H9 (cell line): ENCODE data around the gene DMRTB1. TPM values are rescaled to one million over a fixed set of nuclear protein-coding genes. Genes with fewer than 3 reads are reported as not detected.

Experiments
- DNase-seq: peaks from one replicate; pipeline ENCODE4 v3.0.0-alpha.2; 2017
- H2AFZ ChIP-seq: one replicate; pipeline ENCODE4 v1.6.1; 2013; ENCODE audit warnings: mild to moderate bottlenecking, low read length, control low read depth, moderate library complexity
- H2AK5ac ChIP-seq: 2 replicates; pipeline ENCODE4 v1.6.1; 2013; ENCODE audit warnings: low read length, control low read depth, mixed read lengths; ENCODE audit not compliant: insufficient read length
- H2BK120ac ChIP-seq: one replicate; pipeline ENCODE4 v1.6.1; 2013; ENCODE audit warnings: low read depth, mild to moderate bottlenecking, low read length, control low read depth, inconsistent platforms; ENCODE audit not compliant: poor library complexity, severe bottlenecking
- H2BK12ac ChIP-seq: 2 replicates; pipeline ENCODE4 v1.6.1; 2013; ENCODE audit warnings: low read length, control low read depth, mixed read lengths, low read depth; ENCODE audit not compliant: insufficient read length
- H2BK15ac ChIP-seq: 2 replicates; pipeline ENCODE4 v1.6.1; 2013; ENCODE audit warnings: low read depth, low read length, control low read depth
- H2BK20ac ChIP-seq: one replicate; pipeline ENCODE4 v1.6.1; 2013; ENCODE audit warnings: low read depth, mild to moderate bottlenecking, low read length, control low read depth, inconsistent platforms; ENCODE audit not compliant: poor library complexity, severe bottlenecking
- H2BK5ac ChIP-seq: 2 replicates; pipeline ENCODE4 v1.6.1; 2013; ENCODE audit warnings: low read length, control low read depth, mixed read lengths; ENCODE audit not compliant: insufficient read length
- H3K14ac ChIP-seq: 2 replicates; pipeline ENCODE4 v1.6.1; 2013; ENCODE audit warnings: low read length, control low read depth; ENCODE audit not compliant: insufficient read depth
- H3K18ac ChIP-seq: 2 replicates; pipeline ENCODE4 v1.6.1; 2013; ENCODE audit warnings: low read depth, mild to moderate bottlenecking, mixed read lengths, low read length, control low read depth; ENCODE audit not compliant: insufficient read length
- H3K23ac ChIP-seq: 2 replicates; pipeline ENCODE4 v1.6.1; 2013; ENCODE audit warnings: low read length, control low read depth, mixed read lengths, low read depth; ENCODE audit not compliant: insufficient read length
- H3K23me2 ChIP-seq: 2 replicates; pipeline ENCODE4 v1.6.1; 2013; ENCODE audit warnings: low read depth, mild to moderate bottlenecking, mixed read lengths, low read length, control low read depth; ENCODE audit not compliant: insufficient read length, poor library complexity, severe bottlenecking
- H3K27ac ChIP-seq: 2 replicates; pipeline ENCODE4 v1.5.1; 2013; ENCODE audit warnings: low read length, control low read depth, mixed read lengths, low read depth; ENCODE audit not compliant: insufficient read length
- H3K27me3 ChIP-seq: 2 replicates; pipeline ENCODE4 v1.6.1; 2013; ENCODE audit warnings: low read length, control low read depth, inconsistent platforms; ENCODE audit not compliant: insufficient read depth
- H3K4ac ChIP-seq: 2 replicates; pipeline ENCODE4 v1.6.1; 2013; ENCODE audit warnings: low read depth, mild to moderate bottlenecking, control low read depth, inconsistent platforms, low read length, moderate library complexity
- H3K4me1 ChIP-seq: 2 replicates; pipeline ENCODE4 v1.6.1; 2013; ENCODE audit warnings: low read length, control low read depth, inconsistent platforms; ENCODE audit not compliant: insufficient read depth
- H3K4me2 ChIP-seq: 2 replicates; pipeline ENCODE4 v1.6.1; 2013; ENCODE audit warnings: low read length, control low read depth, mixed read lengths; ENCODE audit not compliant: insufficient read length, insufficient read depth
- H3K56ac ChIP-seq: 2 replicates; pipeline ENCODE4 v1.6.1; 2013; ENCODE audit warnings: low read depth, mild to moderate bottlenecking, mixed read lengths, low read length, control low read depth; ENCODE audit not compliant: insufficient read length
- H3K79me1 ChIP-seq: 2 replicates; pipeline ENCODE4 v1.6.1; 2013; ENCODE audit warnings: low read depth, mild to moderate bottlenecking, moderate library complexity, low read length, control low read depth, inconsistent platforms; ENCODE audit not compliant: insufficient read depth, poor library complexity, severe bottlenecking
- H3K79me2 ChIP-seq: 2 replicates; pipeline ENCODE4 v1.6.1; 2013; ENCODE audit warnings: low read length, control low read depth, inconsistent platforms; ENCODE audit not compliant: insufficient read depth
- H3K9ac ChIP-seq: 2 replicates; pipeline ENCODE4 v1.6.1; 2013; ENCODE audit warnings: low read length, control low read depth, mixed read lengths; ENCODE audit not compliant: insufficient read length; ENCODE audit errors: extremely low read depth
- H3K9me3 ChIP-seq: one replicate; pipeline ENCODE4 v1.6.1; 2013; ENCODE audit warnings: low read depth, low read length, inconsistent platforms; ENCODE audit not compliant: control insufficient read depth
- H3T11ph ChIP-seq: one replicate; pipeline ENCODE4 v1.6.1; 2013; ENCODE audit warnings: mild to moderate bottlenecking, low read length, control low read depth, inconsistent platforms
- H4K20me1 ChIP-seq: one replicate; pipeline ENCODE4 v1.6.1; 2013; ENCODE audit not compliant: control insufficient read depth, insufficient read length, insufficient read depth
- H4K5ac ChIP-seq: 2 replicates; pipeline ENCODE4 v1.6.1; 2013; ENCODE audit warnings: low read depth, mild to moderate bottlenecking, mixed read lengths, low read length, control low read depth; ENCODE audit not compliant: insufficient read length
- H4K8ac ChIP-seq: replicated peaks from 2 replicates; pipeline ENCODE4 v1.6.1; 2013; ENCODE audit warnings: low read length, control low read depth, mixed read lengths, low read depth; ENCODE audit not compliant: insufficient read length
- H4K91ac ChIP-seq: 2 replicates; pipeline ENCODE4 v1.6.1; 2013; ENCODE audit warnings: low read depth, mild to moderate bottlenecking, moderate library complexity, mixed read lengths, low read length, control low read depth; ENCODE audit not compliant: insufficient read length
- H3K27ac Mint-ChIP-seq, 3 experiments: 2 replicates in 2 of 3; 3 replicates in 1 of 3; pipeline ENCODE4 v1.8.0; 2020 to 2021; ENCODE audit warnings: mixed read lengths in 3 of 3, mild to moderate bottlenecking in 1 of 3, moderate library complexity in 1 of 3
- H3K27me3 Mint-ChIP-seq: 2 replicates; pipeline ENCODE4 v1.8.0; 2021; ENCODE audit warnings: low read depth, mild to moderate bottlenecking, moderate library complexity, mixed read lengths
- H3K36me3 Mint-ChIP-seq, 3 experiments: 2 replicates in 2 of 3; 3 replicates in 1 of 3; pipeline ENCODE4 v1.8.0; 2020 to 2021; ENCODE audit warnings: low read depth in 3 of 3, mixed read lengths in 3 of 3; ENCODE audit not compliant: insufficient read depth in 1 of 3
- H3K4me1 Mint-ChIP-seq, 2 experiments: 2 replicates each; pipeline ENCODE4 v1.8.0; 2020; ENCODE audit warnings: mixed read lengths in 2 of 2
- H3K4me3 Mint-ChIP-seq, 2 experiments: 2 replicates in 1 of 2; 3 replicates in 1 of 2; pipeline ENCODE4 v1.8.0; 2020 to 2021; ENCODE audit warnings: mild to moderate bottlenecking in 2 of 2, mixed read lengths in 2 of 2, moderate library complexity in 1 of 2
- H3K9me3 Mint-ChIP-seq, 2 experiments: 2 replicates in 1 of 2; 3 replicates in 1 of 2; pipeline ENCODE4 v1.8.0; 2020; ENCODE audit warnings: mild to moderate bottlenecking in 2 of 2, mixed read lengths in 2 of 2, moderate library complexity in 1 of 2
- CTCF ChIP-seq: fragments of 200-600 bp; sonication (generic); conservative IDR thresholded peaks from 3 replicates; pipeline ENCODE4 v1.8.0; 2021; ENCODE audit warnings: antibody characterized with exemption, mild to moderate bottlenecking
- WGBS: extraction: QIAGEN DNeasy Blood & Tissue Kit; methylation state at CpG from one replicate; pipeline ENCODE4 v1.1.7; 2013; ENCODE audit warnings: missing lambda C conversion rate, low lambda C conversion rate, mixed read lengths; ENCODE audit not compliant: insufficient read length; ENCODE audit errors: extremely low coverage; 5-methylcytosine and 5-hydroxymethylcytosine counted together
- total RNA-seq: library from RNA; stranded (reverse); gene quantifications from 2 replicates; pipeline ENCODE4 v1.2.1, GENCODE V29; 2021

DMRTB1 gene
- total RNA-seq, 1 experiment from 2014 or later: not detected

DNA sequence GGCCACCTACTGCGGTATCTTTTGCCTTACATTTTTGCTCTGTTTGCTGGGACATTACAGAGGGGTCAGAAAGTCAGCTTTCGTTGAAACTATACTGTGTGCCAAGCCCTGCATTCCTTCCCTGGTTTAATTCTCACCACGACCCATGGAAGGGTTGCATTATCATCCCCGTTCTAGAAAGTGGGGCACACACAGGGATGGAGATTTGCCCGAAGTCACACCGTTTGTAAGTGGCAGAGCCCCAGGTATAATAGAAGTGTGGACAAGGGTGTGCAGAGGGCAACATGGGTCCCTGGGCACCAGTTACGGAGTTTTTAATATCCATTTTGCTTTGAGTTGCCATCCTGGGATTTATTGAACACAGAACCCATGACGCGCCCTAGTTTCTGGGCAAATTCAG lies 11.8 kb downstream of the DMRTB1 start:
- H3K4me1 Mint-ChIP-seq: peaks cover 12 to 20% of the 10 kb centered on the region in 2 experiments

More for the DNA sequence above, 11.8 kb downstream of the DMRTB1 start:
- H3K79me1 ChIP-seq: no peaks in the 10 kb centered on the region
- WGBS: no CpG with 5 or more reads among the region's 9 CpGs
- no peak overlapping the region for H2AK5ac ChIP-seq
- H3K27ac ChIP-seq: no peak overlapping the region
- no peak overlapping the region for H3K4me2 ChIP-seq
- H2BK5ac ChIP-seq: no peak overlapping the region
- TF ChIP-seq CTCF: no peak
- Mint-ChIP-seq H3K27ac (no peak overlapping the region), H3K9me3 (peaks cover 3 to 6% of the 10 kb centered on the region in 2 experiments; a peak in 2 of 5 replicates), H3K36me3 (peaks cover 0 to 4% (median 0%) of the 10 kb centered on the region in 3 experiments; a peak in 1 of 7 replicates), H3K4me3 (no peak overlapping the region), H3K27me3 (peaks cover 21% of the 10 kb centered on the region)
- no peak overlapping the region for H3T11ph ChIP-seq
- no peak overlapping the region for H3K9ac ChIP-seq
- H2BK20ac ChIP-seq: no peak overlapping the region
- DNase-seq: no peak
- no peaks in the 10 kb centered on the region for H3K79me2 ChIP-seq
- no peaks in the 10 kb centered on the region; the same call in 1 of the 2 replicates for H3K27me3 ChIP-seq
- H4K20me1 ChIP-seq: no peaks in the 10 kb centered on the region
- H3K4ac ChIP-seq: no peak overlapping the region
- H2BK12ac ChIP-seq: no peak overlapping the region
- H2BK15ac ChIP-seq: no peak overlapping the region
- H3K4me1 ChIP-seq: peaks cover 2% of the 10 kb centered on the region; the same call in 1 of the 2 replicates
- no peak overlapping the region for H3K56ac ChIP-seq
- no peak overlapping the region for H2BK120ac ChIP-seq
- H2AFZ ChIP-seq: no peak overlapping the region
- H3K23me2 ChIP-seq: no peaks in the 10 kb centered on the region
- no peak overlapping the region for H3K18ac ChIP-seq
- no peak overlapping the region for H4K91ac ChIP-seq
- no peak overlapping the region for H4K8ac ChIP-seq
- no peak overlapping the region for H3K14ac ChIP-seq
- no peaks in the 10 kb centered on the region for H3K9me3 ChIP-seq
- H3K23ac ChIP-seq: no peak overlapping the region
- no peak overlapping the region for H4K5ac ChIP-seq
